HG03469 (cell line): Measurements from ENCODE around the gene DSCAM.

ENCODE experiments used
- ATAC-seq: cut with Tn5 transposase; IDR thresholded peaks from one replicate; pipeline ENCODE4 v1.9.1; 2021; ENCODE audit warnings: mild to moderate bottlenecking, moderate library complexity, moderate number of reproducible peaks; ENCODE audit not compliant: unreplicated experiment

Gene DSCAM

GRCh38 chr21:40021558-40022351, 825.2 kb downstream of the DSCAM start:
- ATAC-seq: no peak

- no peak for ATAC-seq
These were observed 826.3 kb downstream of the DSCAM start for GRCh38 chr21:40020651-40021050.

GRCh38 chr21:40018871-40019475, 828.0 kb downstream of the DSCAM start:
- no peak for ATAC-seq

GRCh38 chr21:40016667-40017066, 830.3 kb downstream of the DSCAM start:
- ATAC-seq: no peak

GRCh38 chr21:40016234-40016633, 830.7 kb downstream of the DSCAM start:
- no peak for ATAC-seq

GRCh38 chr21:40015818-40016217, 831.1 kb downstream of the DSCAM start:
- no peak for ATAC-seq

- no peak for ATAC-seq
These were observed 832.6 kb downstream of the DSCAM start for GRCh38 chr21:40014394-40014793.

GRCh38 chr21:40013001-40013735, 833.8 kb downstream of the DSCAM start:
- no peak for ATAC-seq

- no peak for ATAC-seq
These were observed 835.6 kb downstream of the DSCAM start for GRCh38 chr21:40011371-40011770.

GRCh38 chr21:40002978-40003377, 844.0 kb downstream of the DSCAM start:
- no peak for ATAC-seq

- no peak for ATAC-seq
These were observed 862.5 kb downstream of the DSCAM start for GRCh38 chr21:39984286-39984991.

- ATAC-seq: no peak
These were observed 866.6 kb downstream of the DSCAM start for GRCh38 chr21:39980241-39980820.

- no peak for ATAC-seq
These were observed 867.6 kb downstream of the DSCAM start for GRCh38 chr21:39979321-39979720.

GRCh38 chr21:39976800-39977199, 870.2 kb downstream of the DSCAM start:
- no peak for ATAC-seq

- ATAC-seq: no peak
These were observed 873.8 kb downstream of the DSCAM start for GRCh38 chr21:39972976-39973770.

- no peak for ATAC-seq
These were observed 874.5 kb downstream of the DSCAM start for GRCh38 chr21:39972471-39972870.

- ATAC-seq: no peak
These were observed 875.0 kb downstream of the DSCAM start for GRCh38 chr21:39971956-39972355.

GRCh38 chr21:39969691-39970364, 877.1 kb downstream of the DSCAM start:
- no peak for ATAC-seq

- no peak for ATAC-seq
These were observed 878.9 kb downstream of the DSCAM start for GRCh38 chr21:39968010-39968409.
